Stimulated activated naive CD8-positive, alpha-beta T cell treated with anti-CD3 and anti-CD28 coated beads, Interleukin-15, Interleukin-2, amounts not matched to agents 100 U/mL and 50 U/mL, for 24 hours (primary cell): Measurements from ENCODE around the gene OSBPL5.

Source experiments
- ATAC-seq: fragments of 150-1000 bp; cut with Tn5 transposase; one replicate; pipeline ENCODE4 v1.10.0; 2021
- DNase-seq: peaks from one replicate; pipeline ENCODE4 v3.0.0; 2021

OSBPL5 gene

DNA sequence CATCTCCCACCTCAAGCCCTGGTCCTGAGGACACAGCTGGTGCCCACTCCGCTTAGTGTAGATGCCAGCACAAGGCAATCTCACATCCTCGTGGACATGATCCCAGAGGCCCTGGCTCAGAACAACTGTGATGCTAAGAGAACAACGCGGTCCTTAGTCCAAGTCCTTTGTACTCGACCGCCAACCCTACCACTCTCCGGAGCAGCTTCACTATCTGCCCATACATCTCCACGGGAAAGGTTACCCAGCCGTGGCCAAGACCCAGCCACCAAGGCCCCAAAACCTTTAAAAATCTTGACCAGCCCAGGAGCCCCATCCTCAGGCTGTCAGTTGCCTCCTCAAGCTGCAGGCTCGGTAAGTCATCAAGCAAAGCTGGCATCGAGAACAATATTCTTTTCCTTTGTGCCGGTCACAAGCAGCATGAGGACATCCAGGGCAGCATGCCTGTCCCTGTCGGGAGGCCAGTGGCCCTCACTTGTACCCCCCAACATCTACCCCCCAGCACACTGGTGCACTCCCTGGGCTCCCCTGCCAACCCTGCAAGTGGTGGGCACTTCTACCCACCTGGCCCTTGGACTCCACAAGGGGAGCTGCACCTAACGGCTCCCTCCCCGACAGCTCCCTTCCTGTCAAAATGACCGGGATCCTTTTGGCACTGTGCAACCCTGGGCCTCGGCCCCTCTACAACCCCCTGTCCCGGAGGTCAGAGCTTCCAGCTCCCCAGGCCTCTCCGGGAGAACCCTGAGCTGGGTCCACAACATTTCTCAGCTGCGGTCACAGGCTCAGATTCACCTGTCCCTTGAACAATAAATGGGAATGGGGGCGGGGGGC lies 2.5 kb downstream of the OSBPL5 start:
- no peak for DNase-seq
- no peak for ATAC-seq

DNA sequence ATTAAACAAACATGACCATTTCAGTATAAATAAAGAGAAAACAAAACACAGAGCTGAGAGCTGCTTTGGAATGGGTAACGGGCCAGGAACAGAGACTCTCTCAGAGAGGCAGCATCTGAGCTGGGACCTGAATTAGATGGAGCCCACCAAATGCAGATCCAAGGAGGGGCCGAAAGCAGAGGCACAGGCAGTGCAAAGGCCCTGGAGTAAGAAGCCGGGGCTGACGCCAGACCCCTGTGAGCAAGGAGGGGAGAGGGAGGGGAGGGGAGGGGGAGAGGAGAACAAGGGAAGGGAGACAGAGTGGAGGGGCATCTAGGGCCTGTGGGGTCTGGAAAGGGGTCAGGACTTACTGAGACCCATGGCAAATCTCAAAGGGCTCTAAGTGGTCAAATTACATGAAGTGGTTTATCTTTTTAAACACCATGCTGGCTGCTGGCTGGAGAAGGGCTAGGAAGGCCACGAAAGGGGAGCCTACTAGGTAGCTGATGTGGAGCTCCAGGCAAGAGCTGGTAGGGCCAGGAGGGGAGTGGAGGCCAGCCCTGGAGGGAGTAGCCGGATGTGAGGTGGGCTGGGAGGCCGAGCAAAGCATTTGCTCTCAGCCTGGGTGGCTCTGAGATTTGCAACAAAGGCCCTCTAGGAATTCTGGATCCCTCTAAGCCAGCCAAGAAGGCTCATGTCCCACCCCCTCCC lies 3.2 kb downstream of the OSBPL5 start:
- no peak for ATAC-seq
- no peak for DNase-seq

DNA sequence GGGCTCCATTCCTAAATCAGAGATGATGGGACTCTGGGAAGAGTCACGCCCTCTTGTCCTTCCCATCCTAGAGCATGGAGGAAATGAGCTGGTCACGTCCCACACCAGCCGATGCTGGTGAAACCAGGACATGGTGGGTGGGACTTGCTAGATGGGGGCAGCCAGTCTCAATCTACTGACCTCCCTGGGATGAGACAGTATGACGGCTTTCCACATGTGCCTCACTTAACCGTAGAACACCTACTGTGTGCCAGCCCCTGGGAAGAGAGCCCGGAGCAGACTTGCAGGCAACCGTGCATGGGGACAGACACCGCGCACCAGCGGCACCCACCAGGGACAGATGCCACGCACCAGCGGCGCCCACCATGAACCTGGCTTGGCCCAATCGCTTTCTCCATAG lies 3.8 kb downstream of the OSBPL5 start:
- no peak for ATAC-seq
- no peak for DNase-seq

DNA sequence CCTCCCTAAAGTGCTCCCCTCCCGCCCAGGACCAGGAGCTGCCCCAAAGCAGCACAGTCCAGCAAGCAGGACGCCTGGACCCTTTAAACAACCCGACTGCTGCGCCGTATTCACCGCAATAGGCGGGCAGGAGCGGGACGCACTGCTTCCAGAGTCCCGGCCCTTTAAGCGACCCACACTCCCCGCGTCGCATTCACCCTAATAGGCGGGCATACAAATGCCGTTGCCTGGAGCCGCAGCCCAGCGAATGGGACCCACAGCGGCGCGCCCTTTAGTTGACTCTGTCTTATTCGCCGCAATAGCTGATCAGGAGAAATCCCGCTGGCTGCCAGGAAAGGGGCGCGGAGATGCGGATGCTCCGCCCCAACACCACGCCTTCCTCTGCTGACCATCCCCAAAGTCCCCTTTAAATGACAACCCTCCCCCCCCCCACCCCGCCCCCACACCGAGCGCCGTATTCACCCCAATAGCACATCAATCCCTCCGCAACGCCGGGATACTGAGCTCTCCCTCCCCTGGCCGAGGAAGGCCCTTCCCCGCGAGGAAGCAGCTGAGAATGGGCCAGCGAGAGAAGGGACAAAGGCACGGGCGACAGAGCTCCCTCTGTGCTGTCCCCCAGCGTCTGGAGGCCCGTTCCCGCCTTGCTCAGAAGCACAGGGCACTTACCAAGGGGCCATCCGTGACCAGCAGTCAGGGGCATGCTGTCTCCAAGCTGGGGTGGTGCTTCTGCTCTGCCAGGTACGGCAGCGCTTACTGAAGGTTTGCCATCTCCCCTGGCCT lies 4.7 kb downstream of the OSBPL5 start:
- DNase-seq: peak; percentile 48
- ATAC-seq: peak; percentile 30

DNA sequence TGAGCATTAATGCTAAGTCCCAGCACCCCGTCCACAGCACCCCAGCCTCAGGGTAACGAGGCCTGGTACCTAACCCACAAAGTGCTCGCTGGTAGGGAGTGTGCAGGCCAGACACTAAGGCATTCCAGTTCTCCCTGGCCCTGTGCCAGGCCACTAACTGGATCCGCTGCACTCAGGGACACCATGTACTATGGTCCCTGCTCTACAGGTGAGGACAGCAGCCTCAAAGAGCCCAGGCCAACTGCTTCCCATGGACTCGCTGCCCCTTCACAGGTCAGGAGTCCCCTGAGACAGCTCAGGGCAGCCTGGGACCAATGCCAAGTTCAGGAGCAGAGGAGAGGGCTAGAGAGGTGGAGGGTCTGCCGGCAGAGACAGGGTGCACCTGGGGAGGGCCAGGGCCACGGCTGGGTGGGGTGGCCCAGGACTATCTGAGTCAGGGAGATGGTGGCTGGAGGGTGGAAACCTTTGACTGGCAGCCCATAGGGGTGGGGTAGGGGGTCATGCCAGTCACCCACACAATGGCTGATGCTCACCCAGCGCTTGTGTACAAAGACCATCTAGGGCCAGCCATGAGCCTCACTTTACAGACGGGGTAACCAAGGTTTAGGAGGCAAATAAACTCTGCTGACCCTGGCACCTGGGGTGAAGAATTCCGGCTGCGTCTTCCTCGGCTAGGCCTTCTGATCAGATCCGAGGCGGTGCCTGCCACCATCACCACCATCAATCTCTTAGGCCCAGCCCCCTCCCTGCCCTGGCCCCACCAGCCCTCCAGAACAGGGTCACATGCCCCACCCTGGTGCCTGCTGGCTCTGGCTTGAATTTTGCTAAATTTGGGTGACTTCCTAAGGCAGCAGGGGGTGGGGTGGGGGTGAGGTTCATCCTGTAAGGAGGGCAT lies 5.6 kb downstream of the OSBPL5 start:
- DNase-seq: no peak
- ATAC-seq: no peak

DNA sequence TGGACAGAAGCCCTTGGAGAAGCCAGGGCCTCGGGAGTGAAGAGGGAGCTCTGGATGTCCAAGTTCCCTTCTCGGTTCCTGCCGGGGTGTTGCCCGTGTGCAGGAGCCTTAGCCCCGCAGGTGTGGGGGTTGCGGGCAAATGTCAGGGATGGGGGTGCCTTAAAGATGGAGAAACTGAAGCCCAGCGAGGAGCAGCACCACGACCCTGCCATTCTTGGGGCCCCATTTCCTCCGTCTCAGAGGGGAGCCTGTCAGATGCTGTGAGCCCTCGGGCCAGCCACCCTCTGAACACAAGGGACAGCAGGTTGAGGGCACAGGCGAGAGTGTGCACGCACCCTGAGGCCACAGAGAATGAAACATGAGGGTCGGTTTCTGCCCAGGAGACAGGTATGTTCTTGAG lies 6.3 kb downstream of the OSBPL5 start:
- ATAC-seq (no peak), DNase-seq (no peak)

DNA sequence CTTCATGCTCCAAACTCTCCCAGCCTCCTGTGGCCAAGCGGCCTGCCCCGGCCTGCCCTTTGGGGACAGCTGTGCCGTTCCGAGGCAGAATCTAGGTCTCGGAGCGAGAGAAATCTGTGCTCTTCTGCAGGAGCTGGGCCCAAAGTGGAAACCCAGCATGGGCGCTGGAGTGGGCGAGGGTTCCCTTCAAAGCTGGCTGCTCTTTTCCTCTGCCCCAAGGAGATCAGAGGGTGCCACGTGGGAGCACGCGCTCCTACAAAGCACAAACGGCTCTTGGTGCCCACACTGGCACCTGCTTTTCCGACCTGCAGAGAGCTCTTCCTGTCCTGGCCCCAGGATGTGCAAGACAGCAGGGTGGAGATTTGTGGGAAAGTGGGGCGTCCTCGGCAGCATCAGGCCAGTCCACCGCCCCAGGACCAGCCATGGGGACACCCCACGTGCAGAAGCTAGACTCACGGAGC lies 6.9 kb downstream of the OSBPL5 start:
- ATAC-seq: no peak
- DNase-seq: no peak

DNA sequence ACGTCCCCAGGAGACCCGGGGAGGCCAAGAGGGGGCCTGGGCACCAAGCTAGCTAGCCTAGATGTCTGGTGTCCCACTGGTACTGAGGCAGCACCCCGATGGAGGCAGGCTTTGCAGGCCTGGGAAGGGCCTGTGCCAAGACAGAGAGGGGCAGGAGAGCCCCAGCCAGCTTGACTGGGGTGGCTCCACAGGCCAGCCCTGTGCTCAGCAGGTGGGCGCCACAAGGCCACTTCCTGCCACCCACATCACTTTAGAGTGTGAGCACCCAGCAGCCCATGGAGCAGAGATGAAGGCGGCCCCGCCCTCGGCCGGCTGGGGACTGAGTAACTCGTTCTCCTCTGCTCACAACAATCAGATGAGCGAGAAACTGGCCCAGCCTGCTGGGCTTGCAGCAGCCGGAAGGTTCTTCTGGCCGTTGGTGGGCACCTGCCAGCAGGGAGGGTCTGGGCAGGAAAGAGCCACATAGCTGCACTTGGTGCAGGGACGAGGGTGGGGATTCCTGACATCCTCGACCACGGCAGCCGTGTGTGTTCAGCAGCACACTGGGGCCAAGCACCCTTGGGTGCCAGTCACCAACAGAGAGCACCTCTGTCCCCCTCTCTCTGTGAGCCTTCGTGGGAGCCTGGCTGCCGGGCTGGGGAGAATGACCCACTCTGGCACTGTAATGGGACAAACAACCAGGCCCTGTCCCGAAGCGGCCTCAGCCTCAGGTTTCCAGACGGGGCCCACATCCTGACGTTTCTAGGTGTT lies 7.6 kb downstream of the OSBPL5 start:
- ATAC-seq: no peak
- no peak for DNase-seq

DNA sequence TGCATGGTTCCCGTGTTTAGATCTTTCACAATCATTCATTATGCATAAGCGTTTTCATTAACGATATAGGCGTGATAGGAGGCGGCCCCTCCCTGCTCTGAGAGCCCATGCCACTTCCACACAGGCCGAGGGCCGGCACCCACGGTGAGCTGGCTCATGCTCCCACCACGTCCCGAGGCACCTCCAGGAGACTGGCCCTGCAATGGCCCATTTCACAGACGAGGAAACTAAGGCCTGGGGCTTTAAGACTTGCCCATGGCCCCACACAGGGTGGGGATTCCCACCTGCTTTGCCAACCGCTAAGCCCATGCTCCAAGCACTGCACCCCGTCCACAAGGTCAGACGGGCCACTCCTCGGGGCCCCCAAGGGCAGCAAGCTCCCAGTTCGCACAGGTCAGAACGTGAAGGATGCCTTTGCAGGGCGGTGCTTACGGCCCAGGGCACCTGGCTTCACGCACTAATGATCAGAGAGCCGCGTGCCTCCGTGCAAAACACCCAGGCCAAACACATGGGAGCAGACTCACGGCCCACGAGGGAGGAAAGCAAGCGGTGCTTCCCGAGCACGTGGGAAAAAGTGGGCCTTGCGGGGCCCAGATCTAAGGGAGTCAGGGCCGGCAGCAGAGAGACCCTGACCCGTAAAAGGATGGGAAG lies 8.3 kb downstream of the OSBPL5 start:
- ATAC-seq (no peak), DNase-seq (no peak)

DNA sequence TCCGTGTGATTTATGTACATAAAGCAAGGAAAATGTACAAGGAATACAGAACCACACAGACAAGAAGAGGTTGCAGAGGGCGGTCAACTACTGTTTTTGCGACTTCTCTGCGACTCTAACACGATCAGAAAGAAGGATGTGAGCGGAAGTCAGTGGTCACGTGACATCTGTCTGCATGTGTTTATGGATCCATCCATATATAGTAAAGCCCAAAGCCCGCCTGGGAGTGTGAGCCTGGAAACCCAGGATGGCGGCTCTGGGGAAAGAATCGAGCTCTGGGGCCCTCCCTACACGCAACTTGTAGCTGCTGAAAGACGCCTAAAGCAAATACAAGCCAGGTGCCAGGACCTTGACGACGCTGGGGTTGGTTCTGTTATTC lies 8.8 kb downstream of the OSBPL5 start:
- DNase-seq: no peak

DNA sequence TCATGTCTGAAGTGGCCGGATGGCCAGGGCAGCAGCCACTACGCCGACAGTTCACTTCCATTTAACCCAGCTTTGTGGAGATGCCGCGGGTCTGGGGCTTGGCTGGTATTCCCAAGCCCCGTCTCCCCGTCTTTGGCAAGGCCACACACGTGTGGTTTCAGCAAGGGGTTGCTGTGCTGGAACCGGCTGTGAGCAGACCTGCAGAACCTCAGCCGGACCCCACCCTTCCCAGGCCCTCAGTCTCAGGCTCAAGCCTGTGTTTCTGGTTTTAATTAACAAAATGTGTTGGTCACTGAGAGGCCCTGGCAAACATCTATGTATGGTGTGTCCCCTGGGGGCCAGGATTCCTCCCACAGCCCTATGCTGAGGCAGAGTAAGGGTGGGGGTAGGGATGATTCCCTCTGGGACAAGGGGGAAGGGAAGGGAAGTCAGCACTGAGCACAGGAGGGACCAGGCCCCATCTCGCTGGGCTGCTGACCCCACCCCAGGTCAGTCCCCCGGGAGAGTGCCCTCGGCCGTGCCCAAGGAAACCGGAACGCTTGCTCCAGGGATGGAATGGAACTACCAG lies 9.3 kb downstream of the OSBPL5 start:
- no peak for DNase-seq
- ATAC-seq: no peak

More for the DNA sequence above, 8.8 kb downstream of the OSBPL5 start:
- no peak for ATAC-seq

DNA sequence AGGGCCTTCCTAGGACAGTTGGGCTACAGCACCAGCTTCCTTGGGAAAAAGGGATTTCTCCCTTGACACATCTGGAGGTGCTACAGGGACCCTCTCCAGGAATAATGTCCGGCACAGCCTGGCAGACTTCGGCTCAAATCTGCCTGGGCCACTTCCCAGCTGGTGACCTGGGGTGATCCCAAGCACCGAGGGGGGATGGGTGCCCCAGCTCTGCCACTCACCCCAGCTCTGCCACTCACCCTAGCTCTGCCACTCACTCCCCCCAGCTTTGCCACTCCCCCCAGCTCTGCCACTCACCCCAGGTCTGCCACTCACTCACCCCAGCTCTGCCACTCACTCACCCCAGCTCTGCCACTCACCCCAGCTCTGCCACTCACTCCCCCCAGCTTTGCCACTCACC lies 9.9 kb downstream of the OSBPL5 start:
- DNase-seq (no peak), ATAC-seq (no peak)

DNA sequence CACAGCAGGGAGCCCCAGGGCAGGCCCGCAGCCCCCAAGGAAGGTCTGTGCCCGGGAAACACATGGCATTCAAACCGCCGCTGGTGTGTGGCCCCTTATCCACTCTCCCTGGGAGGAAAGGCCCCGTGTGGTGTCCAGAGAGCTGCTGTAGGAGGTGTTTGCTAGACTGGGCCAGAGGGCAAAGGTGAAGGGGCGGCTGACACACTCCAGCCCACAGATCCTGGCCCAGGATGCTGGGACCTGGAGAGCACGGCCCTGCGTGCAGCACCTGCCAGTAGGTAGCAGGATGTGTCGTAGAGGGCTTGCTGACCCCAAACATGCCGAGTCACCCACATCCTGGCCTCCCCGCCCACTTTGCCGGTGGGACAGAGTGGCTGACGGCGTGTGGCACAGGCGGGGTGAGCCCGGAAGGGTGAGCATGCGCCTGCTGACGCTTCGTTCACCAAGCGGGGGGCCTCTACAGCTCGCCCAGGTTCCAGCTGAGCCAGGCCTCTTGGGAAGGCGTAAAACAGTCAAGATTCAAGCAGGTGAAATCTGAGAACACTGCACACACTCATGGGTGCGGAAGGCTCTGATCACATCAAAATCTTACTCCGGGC lies 11.0 kb downstream of the OSBPL5 start:
- ATAC-seq: no peak
- no peak for DNase-seq

DNA sequence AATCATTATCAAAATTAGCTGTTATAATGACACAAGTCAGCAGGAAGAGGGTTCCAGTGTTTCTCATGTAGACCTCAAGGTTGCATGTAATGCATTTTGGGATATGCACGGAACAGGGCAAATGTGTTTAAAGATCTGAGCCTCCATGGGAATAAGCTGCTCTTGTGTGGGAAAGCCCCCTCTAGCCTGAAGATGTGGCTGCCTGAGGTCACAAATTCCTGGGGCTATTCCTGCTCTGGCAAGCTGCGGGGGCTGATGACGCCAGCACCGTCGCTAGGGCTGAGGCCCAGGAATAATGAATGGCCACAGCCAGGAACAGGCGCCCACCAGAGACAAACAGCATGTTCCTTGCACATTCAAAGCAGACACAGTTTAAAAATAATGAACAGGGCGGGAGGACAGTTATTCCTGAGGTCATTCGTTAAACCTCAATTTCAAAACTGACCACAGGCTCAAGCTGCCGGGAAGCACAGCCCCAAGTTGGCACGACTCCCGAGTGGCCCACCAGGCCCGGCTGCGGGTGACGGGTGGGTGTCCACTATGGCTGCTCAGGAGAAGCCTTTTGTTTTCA lies 11.7 kb downstream of the OSBPL5 start:
- DNase-seq: no peak
- no peak for ATAC-seq

DNA sequence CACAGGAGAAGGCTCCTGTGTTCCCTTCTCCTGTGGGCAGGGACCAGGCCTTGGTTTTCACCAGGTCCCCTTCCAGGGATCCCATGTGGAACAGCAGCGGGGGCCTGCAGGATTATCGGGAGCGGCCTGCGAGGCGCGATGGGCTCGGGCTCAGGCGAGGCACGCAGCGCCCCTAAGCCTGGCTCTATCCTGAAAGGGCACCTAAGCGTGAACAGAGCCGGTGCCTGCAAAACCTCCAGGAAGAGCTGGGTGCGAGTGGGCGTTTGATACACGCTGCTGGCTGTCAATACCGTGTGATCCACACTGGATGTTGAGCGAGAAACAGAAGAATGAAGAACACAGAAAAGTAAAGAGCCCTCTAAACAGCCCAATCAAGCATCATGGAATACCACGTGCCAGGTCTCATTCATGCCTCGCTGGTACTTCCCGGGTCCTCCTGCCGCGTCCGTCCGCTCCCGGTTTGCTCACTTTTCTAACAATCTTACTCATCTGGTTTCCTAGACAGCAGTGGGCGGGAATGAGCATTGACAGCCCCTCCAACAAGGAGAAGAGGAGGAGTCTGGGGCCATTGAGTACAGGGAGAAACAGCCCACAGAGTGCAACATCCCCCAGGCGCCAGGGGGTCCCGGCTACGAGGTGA lies 12.5 kb downstream of the OSBPL5 start:
- ATAC-seq (no peak), DNase-seq (no peak)

DNA sequence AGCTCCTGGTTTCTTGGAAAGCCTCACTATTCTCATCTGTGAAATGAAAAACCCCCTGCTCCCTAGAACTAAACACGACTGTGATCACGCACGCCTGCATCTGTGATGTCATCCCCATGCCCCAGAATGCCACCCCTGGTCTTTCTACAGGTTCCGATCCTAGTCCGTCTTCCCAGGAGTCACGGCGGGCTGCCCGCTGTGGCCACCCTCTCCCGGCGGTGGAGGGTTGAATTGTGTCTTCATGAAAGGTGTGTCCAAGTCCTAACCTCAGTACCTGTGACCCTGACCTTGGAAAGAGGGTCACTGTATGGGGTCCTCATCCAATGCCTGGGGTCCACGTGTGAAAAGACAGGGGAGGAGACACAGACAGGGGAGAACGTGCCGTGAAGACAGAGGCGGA lies 14.4 kb downstream of the OSBPL5 start:
- ATAC-seq (no peak), DNase-seq (no peak)

DNA sequence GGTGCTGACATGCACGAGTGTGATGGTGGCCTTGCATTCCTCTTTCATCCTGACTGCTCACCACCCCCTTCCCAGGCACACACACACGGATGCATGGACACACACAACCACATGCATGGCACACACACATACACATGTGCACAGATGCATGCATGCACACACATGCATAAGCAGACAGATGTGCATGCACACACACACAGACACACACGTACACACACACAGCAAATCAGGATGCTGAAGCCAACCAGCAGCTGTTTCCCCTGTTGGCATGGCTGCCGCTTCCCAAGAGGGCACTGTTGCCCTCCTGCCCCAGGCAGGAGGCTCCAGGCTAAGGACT lies 15.3 kb downstream of the OSBPL5 start:
- DNase-seq: no peak
- no peak for ATAC-seq

DNA sequence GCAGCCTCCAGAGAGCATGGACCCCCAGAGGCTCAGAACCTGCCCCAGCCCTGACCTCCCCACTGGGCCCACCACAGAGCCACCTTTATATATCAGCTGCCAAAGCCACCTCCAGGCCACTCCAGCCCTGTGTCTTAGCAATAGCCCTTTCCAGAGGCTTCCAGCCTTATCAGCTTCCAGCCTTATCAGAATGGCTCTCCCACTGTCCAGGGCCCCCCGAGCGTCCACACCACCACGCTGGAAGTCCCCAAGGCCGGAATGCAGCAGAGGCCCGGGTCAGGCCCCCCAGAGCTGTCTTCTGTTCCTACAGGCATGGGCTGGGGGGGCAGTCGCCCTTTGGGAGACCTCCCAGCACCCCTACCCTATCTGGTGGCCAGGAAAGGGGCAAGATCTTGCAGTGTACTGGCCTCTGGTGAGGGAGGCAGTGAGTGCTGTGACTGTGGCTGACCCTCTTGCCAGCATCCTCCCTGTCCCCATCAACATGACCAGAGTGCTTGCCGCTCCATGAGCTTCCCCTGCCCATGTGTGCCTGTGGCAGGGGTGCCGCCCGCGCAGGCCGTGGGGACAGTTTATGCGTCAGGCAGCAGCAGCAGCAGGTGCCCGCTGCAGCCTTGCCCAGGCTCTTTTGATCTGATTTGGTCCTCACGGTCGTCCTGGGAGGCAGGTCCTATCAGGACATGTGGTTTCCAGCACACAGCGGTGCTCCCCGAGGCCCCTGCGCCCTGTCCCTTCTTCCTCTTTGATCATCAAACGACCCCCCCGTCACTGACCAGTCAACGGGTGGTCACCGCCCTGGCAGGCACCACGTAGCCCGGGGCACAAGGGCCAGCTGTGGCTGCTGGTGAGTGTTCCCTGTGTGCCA lies 15.9 kb downstream of the OSBPL5 start:
- ATAC-seq (no peak), DNase-seq (no peak)
